HCT116 (cell line): ENCODE measurements around the gene TBXA2R. TPM values are rescaled to one million over a fixed set of nuclear protein-coding genes. Genes with fewer than 3 reads are reported as not detected.
A peak's percentile ranks its signal among the peaks of the same experiment; 100 is the strongest.

Experiments used
- ATAC-seq: fragments of 200-7000 bp; cut with Tn5 transposase; 2 replicates; pipeline ENCODE4 v1.9.1; 2020; ENCODE audit warnings: mild to moderate bottlenecking, moderate library complexity
- BruUV-seq: library from RNA; stranded (reverse); fragments of 400-500 nt; replicated peaks from 2 replicates; lab custom pipeline; 2021; lab: Mats Ljungman, UMichigan
- CTCF ChIA-PET: fragments of 300-600 bp; sonication (Branson Sonifier 250); formaldehyde crosslinking; loops from one replicate; lab custom pipeline; 2021; ENCODE audit warnings: antibody characterized with exemption; lab: Charles Lee
- POLR2A ChIA-PET: fragments of 300-600, 350-600 bp; sonication (Branson Sonifier 250); formaldehyde crosslinking; loops from one replicate; lab custom pipeline; 2021; ENCODE audit warnings: antibody characterized with exemption; lab: Charles Lee
- RAD21 ChIA-PET, 2 experiments: fragments of 300-600 bp; sonication (Branson Sonifier 250); formaldehyde crosslinking; loops; one replicate each; lab custom pipeline; 2023; ENCODE audit warnings: low total read pairs in 2 of 2; ENCODE audit not compliant: uncharacterized antibody in 2 of 2, unreplicated experiment in 2 of 2, low non-redundant PET in 1 of 2; lab: Charles Lee
- DNase-seq: peaks from one replicate; pipeline ENCODE4 v3.0.0-alpha.2; 2010; ENCODE audit warnings: low read depth, low spot score
- H2AFZ ChIP-seq: fragments of 200-600 bp; shearing (Covaris generic), sonication (generic); 2 replicates; pipeline ENCODE4 v1.6.1; 2017; ENCODE audit warnings: low read depth, mixed run types, mixed read lengths, antibody characterized with exemption, low read length; ENCODE audit not compliant: poor library complexity, severe bottlenecking
- H3K27ac ChIP-seq: 2 replicates; pipeline ENCODE4 v1.5.1; 2012; ENCODE audit warnings: low read depth, low read length
- H3K27me3 ChIP-seq: fragments of 200-600 bp; sonication (generic); 2 replicates; pipeline ENCODE4 v1.6.1; 2016; ENCODE audit warnings: mixed run types, low read length, mixed read lengths; ENCODE audit not compliant: insufficient read depth
- H3K36me3 ChIP-seq, 2 experiments: fragments of 200-500 bp in 1 of 2; fragments of 200-600 bp in 1 of 2; sonication (Bioruptor generic) in 1 of 2; sonication (generic) in 1 of 2; 2 replicates each; pipeline versions ENCODE4 v1.5.1 to v1.6.1; 2014 to 2016; ENCODE audit warnings: low read length in 2 of 2, inconsistent platforms in 1 of 2, mixed read lengths in 1 of 2, mixed run types in 1 of 2; ENCODE audit not compliant: insufficient read depth in 2 of 2, control insufficient read depth in 1 of 2
- H3K4me1 ChIP-seq, 2 experiments: fragments of 200-600 bp in 1 of 2; sonication (generic) in 1 of 2; 2 replicates each; pipeline versions ENCODE4 v1.5.1 to v1.6.1; 2012 to 2017; ENCODE audit warnings: low read length in 2 of 2, inconsistent platforms in 1 of 2, mild to moderate bottlenecking in 1 of 2, mixed read lengths in 1 of 2, mixed run types in 1 of 2, moderate library complexity in 1 of 2; ENCODE audit not compliant: insufficient read depth in 2 of 2, control insufficient read depth in 1 of 2
- H3K4me2 ChIP-seq: fragments of 200-600 bp; sonication (generic); 2 replicates; pipeline ENCODE4 v1.6.1; 2017; ENCODE audit warnings: mixed run types, low read length, mixed read lengths
- H3K4me3 ChIP-seq, 2 experiments: fragments of 200-600 bp in 1 of 2; sonication (generic) in 1 of 2; replicated peaks in 1 of 2; 2 replicates each; pipeline ENCODE4 v1.5.1; 2011 to 2016; ENCODE audit warnings: low read length in 2 of 2, control low read depth in 1 of 2, low read depth in 1 of 2, mild to moderate bottlenecking in 1 of 2, mixed read lengths in 1 of 2, mixed run types in 1 of 2
- H3K79me2 ChIP-seq: fragments of 200-600 bp; sonication (generic); 2 replicates; pipeline ENCODE4 v1.6.1; 2017; ENCODE audit warnings: mild to moderate bottlenecking, mixed run types, low read length, moderate library complexity, mixed read lengths; ENCODE audit not compliant: insufficient read depth
- H3K9ac ChIP-seq: fragments of 200-600 bp; sonication (generic); 2 replicates; pipeline ENCODE4 v1.6.1; 2016; ENCODE audit warnings: low read length, mixed read lengths
- H3K9me2 ChIP-seq: fragments of 200-600 bp; sonication (generic), shearing (Covaris generic); 2 replicates; pipeline ENCODE4 v1.6.1; 2017; ENCODE audit warnings: mixed run types, mild to moderate bottlenecking, moderate library complexity; ENCODE audit not compliant: insufficient read depth
- H3K9me3 ChIP-seq, 2 experiments: fragments of 200-500 bp in 1 of 2; fragments of 200-600 bp in 1 of 2; sonication (Bioruptor generic) in 1 of 2; sonication (generic) in 1 of 2; 2 replicates each; pipeline ENCODE4 v1.6.1; 2014 to 2017; ENCODE audit warnings: low read length in 2 of 2, mixed read lengths in 2 of 2, inconsistent platforms in 1 of 2, low read depth in 1 of 2, mild to moderate bottlenecking in 1 of 2, mixed run types in 1 of 2, moderate library complexity in 1 of 2; ENCODE audit not compliant: control insufficient read depth in 1 of 2, insufficient read depth in 1 of 2
- H4K20me1 ChIP-seq: fragments of 200-600 bp; sonication (generic), shearing (Covaris generic); 2 replicates; pipeline ENCODE4 v1.6.1; 2017; ENCODE audit warnings: mixed run types, mild to moderate bottlenecking, moderate library complexity; ENCODE audit not compliant: insufficient read depth
- CBX3 ChIP-seq: IDR thresholded peaks from 2 replicates; pipeline ENCODE4 v1.6.1; 2012; ENCODE audit warnings: low read depth
- EZH2 ChIP-seq: fragments of 200-600 bp; sonication (generic); IDR thresholded peaks from 2 replicates; pipeline ENCODE4 v1.6.1; 2017; ENCODE audit warnings: antibody characterized with exemption, mixed run types
- EZH2phosphoT487 ChIP-seq: fragments of 200-600 bp; IDR thresholded peaks from 2 replicates; pipeline ENCODE4 v1.6.1; 2018; ENCODE audit warnings: antibody characterized with exemption, borderline replicate concordance
- FOSL1 ChIP-seq: IDR thresholded peaks from 2 replicates; pipeline ENCODE4 v1.6.1; 2012; ENCODE audit warnings: low read depth
- MAX ChIP-seq: IDR thresholded peaks from 2 replicates; pipeline ENCODE4 v1.6.1; 2012
- POLR2A ChIP-seq: IDR thresholded peaks from 2 replicates; pipeline ENCODE4 v1.7.0; 2011; ENCODE audit warnings: borderline replicate concordance; ENCODE audit not compliant: insufficient read depth, insufficient read length; ENCODE audit errors: extremely low read depth
- POLR2AphosphoS5 ChIP-seq: IDR thresholded peaks from 2 replicates; pipeline ENCODE4 v1.6.1; 2011; ENCODE audit warnings: mild to moderate bottlenecking, low read depth, low read length, moderate library complexity
- SIN3A ChIP-seq: IDR thresholded peaks from 2 replicates; pipeline ENCODE4 v1.6.1; 2012; ENCODE audit warnings: low read depth
- TCF7L2 ChIP-seq: IDR thresholded peaks from 2 replicates; pipeline ENCODE4 v1.7.0; 2011; ENCODE audit warnings: borderline replicate concordance, inconsistent platforms; ENCODE audit not compliant: insufficient read depth, insufficient read length; ENCODE audit errors: extremely low read depth
- YY1 ChIP-seq: IDR thresholded peaks from 2 replicates; pipeline ENCODE4 v1.6.1; 2011; ENCODE audit warnings: low read length, low read depth, moderate library complexity, mild to moderate bottlenecking; ENCODE audit not compliant: insufficient replicate concordance; ENCODE audit errors: extremely low read depth
- ZBTB33 ChIP-seq: IDR thresholded peaks from 2 replicates; pipeline ENCODE4 v1.6.1; 2011; ENCODE audit warnings: mild to moderate bottlenecking, low read length, moderate library complexity; ENCODE audit not compliant: insufficient replicate concordance; ENCODE audit errors: extremely low read depth
- ZFX ChIP-seq: fragments of 450-650 bp; IDR thresholded peaks from 2 replicates; pipeline ENCODE4 v1.6.1; 2017
- intact Hi-C: fragments of 100-400 bp; cut with micrococcal nuclease; formaldehyde crosslinking; loops from 2 replicates; pipeline ENCODE4 v1.10.0; 2022
- total RNA-seq: library from RNA; stranded (reverse); gene quantifications from one replicate; pipeline ENCODE4 v1.2.1, GENCODE V29; 2021; ENCODE audit not compliant: unreplicated experiment

Gene TBXA2R
- total RNA-seq, 1 experiment from 2014 or later: 2.3 TPM

- Histone ChIP-seq H2AFZ (no peak overlapping the region), H3K4me2 (peak overlapping the region; percentile 83), H3K79me2 (no peaks in the 10 kb centered on the region), H3K9ac (peak overlapping the region; percentile 67), H4K20me1 (no peaks in the 10 kb centered on the region), H3K9me2 (no peaks in the 10 kb centered on the region), H3K4me3 (peak overlapping the region; percentile 64 to 67), H3K36me3 (peaks cover 0 to 7% of the 10 kb centered on the region in 2 experiments; a peak in 1 of 4 replicates), H3K27me3 (no peaks in the 10 kb centered on the region), H3K4me1 (peaks cover 13 to 28% of the 10 kb centered on the region in 2 experiments), H3K27ac (peak overlapping the region; percentile 79), H3K9me3 (no peaks in the 10 kb centered on the region)
- intact Hi-C loops: no loop called here
- BruUV-seq: no TSS peak
- peak; percentile 13 for ATAC-seq
- DNase-seq: no peak
- ChIA-PET POLR2A (interaction anchor here (1.4 kb wide), 1 partner anchor 20 kb away, joined by 4 read pairs; the partner anchor contains the start of gene CACTIN), RAD21 (interaction anchor here in 1 of 2 experiments (0.6 to 1.2 kb wide), 2 partner anchors 16 to 31 kb away, joined by 3 to 5 read pairs; no protein-coding TSS in a partner anchor), CTCF (interaction anchor here (0.7 to 0.9 kb wide), 2 partner anchors 13 to 381 kb away, joined by 3 read pairs; no protein-coding TSS in a partner anchor)
- TF ChIP-seq ZFX: peak; percentile 26; the same call in 1 of the 2 replicates
- TF ChIP-seq SIN3A: no peak
- no peak for TF ChIP-seq POLR2AphosphoS5
Observed at GRCh38 chr19:3607303-3608078, 816 bp upstream of the TBXA2R start.

GRCh38 chr19:3606174-3606689 lies 443 bp downstream of the TBXA2R start:
- H3K4me1 ChIP-seq: peaks cover 13 to 28% of the 10 kb centered on the region in 2 experiments
- no peaks in the 10 kb centered on the region for H3K9me2 ChIP-seq
- no peaks in the 10 kb centered on the region for H3K9me3 ChIP-seq
- peak; percentile 10 for DNase-seq
- peak overlapping the region; percentile 79; the same call in 1 of the 2 replicates for H3K27ac ChIP-seq
- RAD21 ChIA-PET: no interaction called here
- TF ChIP-seq TCF7L2: peak; percentile 47
- TF ChIP-seq CBX3: no peak
- no peak for TF ChIP-seq FOSL1
- TF ChIP-seq EZH2phosphoT487: no peak
- TF ChIP-seq ZBTB33: peak; percentile 15
- TF ChIP-seq EZH2: no peak
- TF ChIP-seq YY1: no peak
- peak; percentile 65; the same call in 1 of the 2 replicates for TF ChIP-seq SIN3A
- peak; percentile 78; the same call in 1 of the 2 replicates for TF ChIP-seq MAX
- TF ChIP-seq POLR2A: no peak
- TF ChIP-seq, all 23 proteins: peak for 4
- Histone ChIP-seq H3K27me3 (no peaks in the 10 kb centered on the region), H3K36me3 (no peaks in the 10 kb centered on the region; a peak in 1 of 4 replicates), H3K79me2 (no peaks in the 10 kb centered on the region), H2AFZ (no peak overlapping the region), H3K4me2 (peak overlapping the region; percentile 83), H3K4me3 (peak overlapping the region; percentile 64 to 67), H3K9ac (peak overlapping the region; percentile 67), H4K20me1 (no peaks in the 10 kb centered on the region)
- ChIA-PET CTCF (no interaction called here), POLR2A (no interaction called here)
- intact Hi-C loops: no loop called here
- BruUV-seq: no TSS peak
- ATAC-seq: peak; percentile 82
